ENCODE data around the gene POMP.
"Not testable (repeated sequence)": the region's sequence is repeated elsewhere in the genome, so short reads cannot be mapped to it uniquely, and the experiment has no call there.

Gene POMP

DNA sequence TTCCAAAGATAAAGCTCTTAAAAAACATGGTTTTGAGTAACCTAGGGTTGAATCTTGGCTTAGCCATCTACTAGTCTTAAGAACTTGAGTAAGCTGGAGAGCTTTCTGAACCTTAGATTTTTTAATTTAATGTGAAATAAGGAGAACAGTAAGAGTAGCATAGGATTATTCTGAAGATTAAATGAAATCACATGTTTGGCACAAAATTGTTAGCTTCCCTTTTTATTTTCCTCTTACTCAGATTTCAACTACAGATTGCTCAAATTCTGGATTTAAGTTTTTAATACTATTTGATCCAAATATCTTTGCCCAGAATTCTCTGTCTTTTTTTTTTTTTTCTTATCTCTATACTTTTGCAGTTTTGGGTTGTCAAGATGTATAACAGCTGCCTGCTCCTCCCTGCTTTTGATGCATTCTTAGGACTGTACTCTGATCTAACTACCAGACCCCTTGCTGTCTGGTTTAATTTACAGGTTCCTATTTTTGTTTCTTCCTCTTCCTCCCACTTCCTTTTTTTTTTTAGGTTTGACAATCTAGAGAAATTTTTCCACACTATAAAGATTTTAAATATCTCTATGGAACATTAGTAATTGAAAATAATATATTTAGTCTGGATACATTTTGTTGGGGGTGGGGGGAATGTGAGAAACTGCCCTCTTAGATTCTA is 12.3 kb downstream of the POMP start:
- H3K27me3 ChIP-seq (ENCODE audit: low read depth, low read length) = no peaks in the 10 kb centered on the region
- no peak overlapping the region for H3K27ac ChIP-seq (ENCODE audit: low read length)
- no peaks in the 10 kb centered on the region for H3K9me3 ChIP-seq (ENCODE audit: control insufficient read depth in 1 of 2, low read length in 2 of 2)
- H3K4me3 ChIP-seq (ENCODE audit: low read depth in 1 of 2, low read length in 2 of 2) = no peak overlapping the region
- peaks cover 69 to 88% of the 10 kb centered on the region in 2 donors for H3K36me3 ChIP-seq (ENCODE audit: control insufficient read depth in 1 of 2, insufficient read depth in 2 of 2, low read length in 2 of 2)
- H3K4me1 ChIP-seq (ENCODE audit: control insufficient read depth in 1 of 2, insufficient read depth in 2 of 2, low read length in 2 of 2) = no peaks in the 10 kb centered on the region

DNA sequence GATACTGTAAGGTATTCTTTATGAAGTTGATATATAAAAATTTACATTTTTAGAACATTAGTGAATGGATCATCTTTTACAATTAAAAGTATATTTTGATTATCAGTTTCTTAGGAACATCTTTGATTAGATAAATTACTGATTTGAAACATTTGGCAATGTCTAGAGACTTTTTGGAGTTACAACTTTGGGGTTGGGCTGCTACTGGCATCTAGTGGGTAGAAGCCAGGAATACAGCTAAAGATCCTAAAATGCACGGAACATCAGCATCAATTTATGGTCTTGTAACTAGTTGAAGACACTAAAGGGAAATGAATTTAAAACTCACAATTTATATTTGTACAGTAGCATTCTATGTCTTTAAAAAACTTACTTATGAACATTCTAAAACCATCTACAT is 19.9 kb downstream of the POMP start:
- no peaks in the 10 kb centered on the region for H3K27me3 ChIP-seq (ENCODE audit: low read depth, low read length)
- H3K36me3 ChIP-seq (ENCODE audit: control insufficient read depth in 1 of 2, insufficient read depth in 2 of 2, low read length in 2 of 2) = peaks cover 13 to 50% of the 10 kb centered on the region in 2 donors
- H3K27ac ChIP-seq (ENCODE audit: low read length) = no peak overlapping the region
- no peaks in the 10 kb centered on the region for H3K9me3 ChIP-seq (ENCODE audit: control insufficient read depth in 1 of 2, low read length in 2 of 2)
- no peak overlapping the region for H3K4me3 ChIP-seq (ENCODE audit: low read depth in 1 of 2, low read length in 2 of 2)
- H3K4me1 ChIP-seq (ENCODE audit: control insufficient read depth in 1 of 2, insufficient read depth in 2 of 2, low read length in 2 of 2) = no peaks in the 10 kb centered on the region

DNA sequence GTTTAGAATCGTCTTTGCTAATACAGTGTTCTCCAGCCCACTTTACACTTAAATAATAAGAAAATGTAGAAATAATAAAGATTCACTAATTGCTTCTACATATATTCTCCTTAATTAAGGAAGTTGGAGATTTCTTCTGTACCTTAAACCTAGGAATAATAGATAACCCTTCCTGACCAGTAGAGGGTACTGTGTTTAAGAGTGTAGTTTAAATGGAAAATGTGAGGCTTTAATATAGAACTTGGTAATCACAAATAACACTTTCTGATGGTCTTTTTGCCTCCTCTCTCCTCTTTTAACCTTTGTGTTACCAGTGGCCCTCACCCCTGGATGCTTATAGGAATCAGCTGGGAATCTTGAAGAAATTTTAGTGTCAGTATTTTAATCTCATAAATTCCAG is 20.7 kb downstream of the POMP start:
- H3K4me1 ChIP-seq (ENCODE audit: control insufficient read depth in 1 of 2, insufficient read depth in 2 of 2, low read length in 2 of 2) = no peaks in the 10 kb centered on the region
- H3K27me3 ChIP-seq (ENCODE audit: low read depth, low read length) = no peaks in the 10 kb centered on the region
- H3K36me3 ChIP-seq (ENCODE audit: control insufficient read depth in 1 of 2, insufficient read depth in 2 of 2, low read length in 2 of 2) = peaks cover 8 to 42% of the 10 kb centered on the region in 2 donors
- H3K27ac ChIP-seq (ENCODE audit: low read length) = no peak overlapping the region
- no peak overlapping the region for H3K4me3 ChIP-seq (ENCODE audit: low read depth in 1 of 2, low read length in 2 of 2)
- no peaks in the 10 kb centered on the region for H3K9me3 ChIP-seq (ENCODE audit: control insufficient read depth in 1 of 2, low read length in 2 of 2)

DNA sequence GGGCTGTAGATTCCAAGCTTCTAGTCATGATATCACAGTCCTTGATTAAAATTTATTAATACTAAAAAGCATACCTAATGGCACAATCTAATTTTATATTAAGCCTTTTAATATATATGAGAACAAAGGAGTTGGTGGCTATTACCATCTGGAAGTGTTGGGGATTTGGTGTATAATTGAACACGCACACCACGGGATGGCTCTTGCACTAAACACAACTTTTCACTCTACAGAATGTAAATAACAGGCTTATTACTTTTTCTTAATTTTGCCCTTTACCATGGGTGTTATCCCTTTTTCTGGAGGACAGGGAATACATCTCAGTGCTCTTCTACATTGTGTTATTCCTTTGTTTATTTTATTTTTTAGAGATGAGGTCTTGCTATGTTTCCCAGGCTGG is 21.6 kb downstream of the POMP start:
- H3K36me3 ChIP-seq (ENCODE audit: control insufficient read depth in 1 of 2, insufficient read depth in 2 of 2, low read length in 2 of 2) = peaks cover 5 to 35% of the 10 kb centered on the region in 2 donors
- H3K27me3 ChIP-seq (ENCODE audit: low read depth, low read length) = no peaks in the 10 kb centered on the region
- H3K4me3 ChIP-seq (ENCODE audit: low read depth in 1 of 2, low read length in 2 of 2) = no peak overlapping the region
- no peaks in the 10 kb centered on the region for H3K9me3 ChIP-seq (ENCODE audit: control insufficient read depth in 1 of 2, low read length in 2 of 2)
- no peaks in the 10 kb centered on the region for H3K4me1 ChIP-seq (ENCODE audit: control insufficient read depth in 1 of 2, insufficient read depth in 2 of 2, low read length in 2 of 2)
- no peak overlapping the region for H3K27ac ChIP-seq (ENCODE audit: low read length)

DNA sequence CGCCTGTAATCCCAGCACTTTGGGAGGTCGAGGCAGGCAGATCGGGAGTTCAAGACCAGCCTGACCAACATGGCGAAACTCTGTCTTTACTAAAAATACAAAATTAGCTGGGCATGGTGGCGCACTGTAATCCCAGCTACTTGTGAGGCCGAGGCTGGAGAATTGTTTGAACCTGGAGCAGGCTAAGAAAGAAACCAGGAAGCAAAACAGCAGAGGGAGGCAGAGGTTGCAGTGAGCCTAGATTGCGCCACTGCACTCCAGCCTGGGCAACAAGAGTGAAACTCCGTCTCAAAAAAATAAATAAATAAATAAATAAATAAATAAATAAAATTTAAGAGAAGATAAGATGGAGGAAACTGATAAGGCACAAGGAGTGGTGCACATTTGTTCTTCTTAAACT is 24.2 kb downstream of the POMP start:
- not testable (repeated sequence) for H3K4me3 ChIP-seq (ENCODE audit: low read depth in 1 of 2, low read length in 2 of 2); H3K27me3 ChIP-seq (ENCODE audit: low read depth, low read length); H3K27ac ChIP-seq (ENCODE audit: low read length); H3K4me1 ChIP-seq (ENCODE audit: control insufficient read depth in 1 of 2, insufficient read depth in 2 of 2, low read length in 2 of 2); H3K9me3 ChIP-seq (ENCODE audit: control insufficient read depth in 1 of 2, low read length in 2 of 2)
- H3K36me3 ChIP-seq (ENCODE audit: control insufficient read depth in 1 of 2, insufficient read depth in 2 of 2, low read length in 2 of 2) = peaks cover 0 to 16% of the 10 kb centered on the region in 2 donors

DNA sequence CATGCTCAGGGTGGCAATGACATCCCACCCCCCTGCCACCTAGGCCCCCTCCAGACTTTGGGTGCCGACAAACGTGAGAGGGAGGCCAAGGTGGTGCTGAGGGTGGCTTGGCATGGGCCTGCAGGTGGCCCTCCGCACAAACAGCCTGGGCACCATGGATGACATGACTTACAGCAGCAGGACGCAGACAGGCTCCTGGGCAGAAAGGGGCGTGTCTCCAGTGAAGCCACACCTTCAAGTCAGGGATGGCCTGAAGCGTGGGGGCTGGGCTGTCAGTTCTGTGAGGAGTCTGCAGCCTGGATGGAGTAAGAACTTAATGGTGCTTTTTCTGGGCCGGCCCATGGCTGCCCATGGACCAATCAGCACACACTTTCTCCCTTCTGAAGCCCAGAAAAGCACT is 25.3 kb downstream of the POMP start:
- Histone ChIP-seq H3K9me3 (ENCODE audit: control insufficient read depth in 1 of 2, low read length in 2 of 2) (no peaks in the 10 kb centered on the region), H3K27ac (ENCODE audit: low read length) (no peak overlapping the region)

DNA sequence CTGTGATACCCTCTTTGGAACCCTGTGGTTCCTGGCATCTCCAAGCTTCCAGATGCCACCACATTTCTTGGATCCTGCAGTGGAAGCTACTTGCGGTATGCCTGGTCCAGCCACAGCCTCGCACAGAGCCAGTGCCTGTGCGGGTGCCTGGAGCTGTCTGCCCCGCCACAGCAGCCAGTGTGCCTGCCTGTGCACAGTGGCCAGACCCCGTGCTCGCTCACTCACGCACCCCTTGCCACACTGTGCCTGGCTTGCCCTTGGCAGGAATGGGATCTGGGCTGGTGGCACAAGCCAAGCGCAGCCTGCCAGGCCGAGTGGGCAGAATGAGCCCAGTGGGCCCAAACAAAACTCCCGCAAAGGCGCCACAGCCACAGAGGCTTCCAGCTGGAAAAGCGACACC is 26.2 kb downstream of the POMP start:
- Histone ChIP-seq H3K27ac (ENCODE audit: low read length) (no peak overlapping the region), H3K36me3 (ENCODE audit: control insufficient read depth in 1 of 2, insufficient read depth in 2 of 2, low read length in 2 of 2) (peaks cover 0 to 4% of the 10 kb centered on the region in 2 donors)

More for the DNA sequence above, 25.3 kb downstream of the POMP start:
- no peaks in the 10 kb centered on the region for H3K27me3 ChIP-seq (ENCODE audit: low read depth, low read length)
- peaks cover 0 to 9% of the 10 kb centered on the region in 2 donors for H3K36me3 ChIP-seq (ENCODE audit: control insufficient read depth in 1 of 2, insufficient read depth in 2 of 2, low read length in 2 of 2)
- no peaks in the 10 kb centered on the region for H3K4me1 ChIP-seq (ENCODE audit: control insufficient read depth in 1 of 2, insufficient read depth in 2 of 2, low read length in 2 of 2)
- no peak overlapping the region for H3K4me3 ChIP-seq (ENCODE audit: low read depth in 1 of 2, low read length in 2 of 2)

DNA sequence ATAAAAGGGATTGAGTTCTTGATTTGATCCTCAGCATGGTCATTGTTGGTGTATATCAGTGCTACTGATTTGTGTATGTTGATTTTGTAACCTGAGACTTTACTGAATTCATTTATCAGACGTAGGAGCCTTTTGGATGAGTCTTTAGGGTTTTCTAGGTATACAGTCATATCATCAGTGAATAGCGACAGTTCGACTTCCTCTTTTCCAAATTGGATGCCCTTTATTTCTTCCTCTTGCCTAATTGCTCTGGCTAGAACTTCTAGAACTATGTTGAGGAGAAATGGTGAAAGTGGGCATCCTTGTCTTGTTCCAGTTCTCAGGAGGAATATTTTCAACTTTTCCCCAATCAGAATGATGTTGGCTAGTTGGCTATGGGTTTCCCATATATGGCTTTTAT is 27.0 kb downstream of the POMP start:
- Histone ChIP-seq H3K27me3 (ENCODE audit: low read depth, low read length) (no peaks in the 10 kb centered on the region), H3K9me3 (ENCODE audit: control insufficient read depth in 1 of 2, low read length in 2 of 2) (no peaks in the 10 kb centered on the region), H3K36me3 (ENCODE audit: control insufficient read depth in 1 of 2, insufficient read depth in 2 of 2, low read length in 2 of 2) (no peaks in the 10 kb centered on the region), H3K4me3 (ENCODE audit: low read depth in 1 of 2, low read length in 2 of 2) (no peak overlapping the region), H3K27ac (ENCODE audit: low read length) (no peak overlapping the region), H3K4me1 (ENCODE audit: control insufficient read depth in 1 of 2, insufficient read depth in 2 of 2, low read length in 2 of 2) (no peaks in the 10 kb centered on the region)

More for the DNA sequence above, 26.2 kb downstream of the POMP start:
- Histone ChIP-seq H3K4me3 (ENCODE audit: low read depth in 1 of 2, low read length in 2 of 2) (no peak overlapping the region), H3K27me3 (ENCODE audit: low read depth, low read length) (no peaks in the 10 kb centered on the region), H3K9me3 (ENCODE audit: control insufficient read depth in 1 of 2, low read length in 2 of 2) (no peaks in the 10 kb centered on the region), H3K4me1 (ENCODE audit: control insufficient read depth in 1 of 2, insufficient read depth in 2 of 2, low read length in 2 of 2) (no peaks in the 10 kb centered on the region)

DNA sequence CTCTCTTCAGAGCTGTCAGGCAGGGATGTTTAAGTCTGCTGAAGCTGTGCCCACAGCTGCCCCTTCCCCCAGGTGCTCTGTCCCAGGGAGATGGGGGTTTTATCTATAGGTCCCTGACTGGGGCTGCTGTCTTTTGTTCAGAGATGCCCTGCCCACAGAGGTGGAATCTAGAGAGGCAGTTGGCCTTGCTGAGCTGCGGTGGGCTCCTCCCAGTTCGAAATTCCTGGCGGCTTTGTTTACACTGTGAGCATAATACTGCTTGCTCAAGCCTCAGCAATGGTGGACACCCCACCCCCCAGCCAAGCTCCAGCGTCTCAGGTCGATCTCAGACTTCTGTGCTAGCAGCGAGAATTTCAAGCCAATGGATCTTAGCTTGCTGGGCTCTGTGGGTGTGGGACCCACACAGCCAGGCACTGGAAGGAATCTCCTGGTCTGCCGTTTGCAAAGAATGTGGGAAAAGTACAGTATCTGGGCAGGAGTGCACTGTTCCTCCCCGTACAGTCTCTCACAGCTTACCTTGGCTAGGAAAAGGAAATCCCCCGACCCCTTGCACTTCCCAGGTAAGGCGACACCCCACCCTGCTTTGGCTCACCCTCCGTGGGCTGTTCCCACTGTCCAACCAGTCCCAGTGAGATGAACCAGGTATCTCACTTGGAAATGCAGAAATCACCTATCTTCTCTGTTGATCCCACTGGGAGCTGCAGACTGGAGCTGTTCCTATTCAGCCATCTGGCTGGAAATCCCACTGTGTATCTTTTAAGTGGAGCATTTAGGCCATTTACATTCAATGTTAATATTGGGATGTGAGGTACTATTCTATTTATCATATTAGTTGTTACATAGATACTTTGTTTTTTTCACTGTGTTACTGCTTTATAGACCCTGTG is 34.9 kb downstream of the POMP start:
- not testable (repeated sequence) for H3K9me3 ChIP-seq (ENCODE audit: control insufficient read depth in 1 of 2, low read length in 2 of 2); H3K4me3 ChIP-seq (ENCODE audit: low read depth in 1 of 2, low read length in 2 of 2); H3K36me3 ChIP-seq (ENCODE audit: control insufficient read depth in 1 of 2, insufficient read depth in 2 of 2, low read length in 2 of 2); H3K27ac ChIP-seq (ENCODE audit: low read length); H3K27me3 ChIP-seq (ENCODE audit: low read depth, low read length); H3K4me1 ChIP-seq (ENCODE audit: control insufficient read depth in 1 of 2, insufficient read depth in 2 of 2, low read length in 2 of 2)

DNA sequence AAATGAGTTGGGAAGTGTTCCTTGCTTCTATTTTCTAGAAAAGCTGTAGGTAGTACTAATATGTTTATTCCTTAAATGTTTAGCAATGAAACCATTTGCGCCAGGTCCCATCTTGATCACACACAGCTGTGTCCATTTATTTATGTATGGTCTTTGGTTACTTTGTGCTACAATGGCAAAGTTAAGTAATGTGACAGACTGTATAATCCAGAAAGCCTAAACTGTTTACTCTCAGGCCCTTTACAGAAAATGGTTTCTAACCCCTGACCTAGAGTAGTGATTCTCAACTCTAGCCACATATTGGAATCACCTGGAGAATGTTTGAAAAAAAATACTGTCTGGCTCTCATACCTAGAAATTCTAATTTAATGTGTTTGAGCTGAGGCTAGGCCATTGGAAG is 38.5 kb downstream of the POMP start:
- Histone ChIP-seq H3K4me3 (ENCODE audit: low read depth in 1 of 2, low read length in 2 of 2) (no peak overlapping the region), H3K4me1 (ENCODE audit: control insufficient read depth in 1 of 2, insufficient read depth in 2 of 2, low read length in 2 of 2) (no peaks in the 10 kb centered on the region), H3K36me3 (ENCODE audit: control insufficient read depth in 1 of 2, insufficient read depth in 2 of 2, low read length in 2 of 2) (peaks cover 27 to 30% of the 10 kb centered on the region in 2 donors), H3K27ac (ENCODE audit: low read length) (no peak overlapping the region), H3K9me3 (ENCODE audit: control insufficient read depth in 1 of 2, low read length in 2 of 2) (no peaks in the 10 kb centered on the region), H3K27me3 (ENCODE audit: low read depth, low read length) (no peaks in the 10 kb centered on the region)

DNA sequence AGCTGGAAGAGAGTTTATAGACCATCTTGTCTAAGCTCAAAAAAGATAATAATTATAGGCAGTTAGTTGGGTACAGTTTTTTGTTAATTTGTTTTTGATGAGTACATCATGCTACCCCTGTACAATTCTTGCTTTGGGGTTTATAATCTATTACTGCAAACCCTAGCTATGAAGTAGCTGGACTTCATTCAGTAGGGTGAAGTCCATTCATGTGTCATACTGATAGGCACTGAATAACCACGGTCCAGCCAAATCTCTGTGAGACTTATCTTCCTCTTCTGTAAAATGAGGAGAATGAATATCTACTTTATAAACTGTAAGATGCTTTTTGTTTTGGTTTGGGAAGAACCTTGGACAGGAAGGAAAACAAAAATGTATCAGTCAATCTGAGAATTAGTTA is 40.3 kb downstream of the POMP start:
- Histone ChIP-seq H3K36me3 (ENCODE audit: control insufficient read depth in 1 of 2, insufficient read depth in 2 of 2, low read length in 2 of 2) (peaks cover 32 to 40% of the 10 kb centered on the region in 2 donors), H3K27ac (ENCODE audit: low read length) (no peak overlapping the region), H3K27me3 (ENCODE audit: low read depth, low read length) (no peaks in the 10 kb centered on the region), H3K4me1 (ENCODE audit: control insufficient read depth in 1 of 2, insufficient read depth in 2 of 2, low read length in 2 of 2) (no peaks in the 10 kb centered on the region), H3K9me3 (ENCODE audit: control insufficient read depth in 1 of 2, low read length in 2 of 2) (no peaks in the 10 kb centered on the region), H3K4me3 (ENCODE audit: low read depth in 1 of 2, low read length in 2 of 2) (no peak overlapping the region)

All from muscle layer of duodenum (tissue), 2 donors.